NCI-H345 (cell line): ENCODE data around the gene SLC38A6.
A peak's percentile ranks its signal among the peaks of the same experiment; 100 is the strongest.

Experiments used
- DNase-seq: peaks from one replicate; lab custom pipeline; 2025; lab: John Stamatoyannopoulos, UW

SLC38A6 gene

GRCh38 chr14:60980811-60981632 is at the start of gene SLC38A6, which contains the start of gene TRMT5:
SLC38A6 (plus strand) TSS chr14:60981245; CDS start chr14:60981278, 33 bp downstream.
TRMT5 (minus strand) TSS chr14:60981079; CDS start chr14:60980973, 106 bp downstream.
- DNase-seq = peak; percentile 95

DNA sequence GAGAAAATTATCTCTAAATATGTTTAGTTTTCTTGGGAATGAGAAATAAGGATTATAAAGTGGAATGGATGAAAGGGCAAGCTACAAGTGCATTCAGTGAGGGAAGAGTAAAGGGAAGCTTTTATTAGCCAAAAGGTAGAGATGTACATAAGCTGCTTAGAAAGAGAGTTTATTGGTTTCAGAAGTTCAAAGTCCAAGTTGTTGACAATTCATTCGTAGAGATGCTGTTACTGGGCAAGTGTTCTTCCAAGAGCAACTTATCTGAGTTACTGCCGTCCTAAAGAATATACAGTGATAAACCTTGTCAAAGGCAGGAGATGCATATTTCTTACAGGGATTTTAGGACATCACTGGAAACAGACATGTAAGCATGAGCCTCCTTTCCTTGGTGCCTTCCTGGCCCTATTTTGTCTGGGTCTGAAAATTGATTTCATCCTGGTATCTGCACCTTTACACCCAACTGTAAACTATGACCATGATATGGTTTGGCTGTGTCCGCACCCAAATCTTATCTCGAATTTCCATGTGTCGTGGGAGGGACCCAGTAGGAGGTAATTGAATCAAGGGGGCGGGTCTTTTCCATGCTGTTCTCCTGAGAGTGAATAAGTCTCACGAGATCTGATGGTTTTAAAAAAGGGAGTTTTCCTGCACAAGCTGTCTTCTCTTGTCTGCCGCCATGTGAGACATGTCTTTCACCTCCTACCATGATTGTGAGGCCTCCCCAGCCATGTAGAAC is 47.0 kb upstream of the SLC38A6 start:
- DNase-seq = no peak

GRCh38 chr14:60935319-60935718 is 45.7 kb upstream of the SLC38A6 start:
- no peak for DNase-seq

DNA sequence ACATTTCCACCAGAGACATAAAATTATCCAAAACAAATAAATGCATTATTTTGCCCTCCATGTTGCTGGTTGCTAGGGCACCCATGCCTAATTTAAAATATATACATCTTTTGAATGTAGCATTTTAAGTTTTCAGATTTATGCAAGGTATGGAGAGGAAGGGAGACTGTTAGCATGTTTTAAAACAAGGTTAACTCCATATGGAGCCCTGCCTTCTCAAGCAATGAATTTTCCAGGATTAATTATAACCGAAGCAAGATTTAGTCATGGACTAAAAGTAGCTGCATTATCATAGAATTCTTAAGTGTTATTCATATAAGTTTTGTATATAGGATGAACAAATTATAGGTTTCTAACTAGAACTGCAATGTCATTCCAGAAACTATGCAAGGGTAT is 37.4 kb upstream of the SLC38A6 start:
- DNase-seq = no peak

DNA sequence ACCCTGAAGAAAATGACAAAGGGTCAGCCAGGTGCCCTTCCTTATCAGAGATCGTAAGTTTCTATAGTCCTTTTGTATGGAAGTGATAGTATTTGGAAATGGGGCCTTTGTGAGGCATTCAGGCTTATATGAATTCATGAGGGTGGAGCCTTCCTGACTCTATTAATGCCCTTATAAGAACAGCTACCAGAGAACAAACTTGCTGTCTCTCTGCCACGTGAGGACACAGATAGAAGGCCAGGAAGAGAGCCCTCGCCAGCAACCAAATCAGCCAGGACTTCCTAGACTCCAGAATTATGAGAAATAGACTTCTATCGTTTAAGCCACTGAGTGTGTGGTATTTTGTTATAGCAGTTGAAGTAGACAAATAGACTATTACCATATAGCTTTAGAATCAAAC is 36.8 kb upstream of the SLC38A6 start:
- no peak for DNase-seq

- DNase-seq = no peak
These were observed 35.1 kb upstream of the SLC38A6 start for GRCh38 chr14:60945984-60946383.

DNA sequence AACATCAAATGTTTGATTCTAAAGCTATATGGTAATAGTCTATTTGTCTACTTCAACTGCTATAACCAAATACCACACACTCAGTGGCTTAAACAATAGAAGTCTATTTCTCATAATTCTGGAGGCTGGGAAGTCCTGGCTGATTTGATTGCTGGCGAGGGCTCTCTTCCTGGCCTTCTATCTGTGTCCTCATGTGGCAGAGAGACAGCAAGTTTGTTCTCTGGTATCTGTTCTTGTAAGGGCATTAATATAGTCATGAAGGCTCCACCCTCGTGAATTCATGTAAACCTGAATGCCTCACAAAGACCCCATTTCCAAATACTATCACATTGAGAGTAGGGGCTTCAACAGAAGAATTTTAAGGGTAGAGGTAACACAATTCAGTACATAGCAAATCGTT is 34.3 kb upstream of the SLC38A6 start:
- no peak for DNase-seq

DNA sequence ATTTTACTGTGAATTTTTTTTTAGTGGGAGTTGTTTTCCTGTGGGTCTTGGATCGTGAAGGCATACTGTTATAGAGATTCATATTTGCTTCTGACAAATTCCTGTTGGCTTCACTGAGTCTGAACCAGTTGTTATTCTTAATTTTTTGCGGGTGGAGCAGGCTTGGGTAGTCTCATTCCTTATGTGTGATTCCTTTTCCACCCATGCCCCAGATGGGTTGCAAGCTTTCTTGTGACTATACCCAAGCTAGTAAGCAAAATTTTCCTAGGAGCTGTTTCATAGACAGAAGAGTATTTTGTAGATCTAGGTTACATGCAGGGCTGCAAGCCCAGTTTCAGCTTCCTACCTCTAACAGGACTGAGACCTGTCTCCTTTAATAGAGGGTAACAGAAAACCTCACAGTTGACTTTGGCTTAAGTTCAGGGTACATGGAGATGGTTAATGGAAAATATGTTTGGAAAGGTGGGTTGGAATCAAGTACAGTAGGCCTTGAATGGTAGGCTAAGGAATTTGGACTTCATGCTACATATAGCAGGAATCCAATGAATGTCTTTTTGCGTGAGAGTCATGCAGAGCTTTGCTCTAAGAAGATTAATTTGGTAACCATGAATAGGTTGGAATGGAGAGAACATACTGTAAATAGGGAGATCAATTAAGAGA is 29.1 kb upstream of the SLC38A6 start:
- DNase-seq = no peak

- DNase-seq = no peak
These were observed 24.8 kb upstream of the SLC38A6 start for GRCh38 chr14:60956202-60956601.

DNA sequence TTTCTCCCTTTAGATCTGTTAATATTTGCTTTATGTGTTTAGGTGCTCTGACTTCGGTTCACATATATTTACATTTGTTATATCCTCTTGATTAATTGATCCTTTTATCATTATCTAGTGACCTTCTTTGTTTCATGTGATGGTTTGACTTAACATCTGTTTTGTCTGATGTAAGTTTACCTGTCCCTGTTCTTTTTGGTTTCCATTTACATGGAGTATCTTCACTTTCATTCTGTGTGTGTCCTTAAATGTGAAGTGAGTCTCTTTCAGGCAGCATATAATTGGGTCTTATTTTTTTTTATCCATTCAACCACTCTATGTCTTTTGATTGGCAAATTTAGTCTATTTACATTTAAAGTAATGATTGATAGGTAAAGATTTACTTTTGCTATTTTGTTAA is 24.4 kb upstream of the SLC38A6 start:
- no peak for DNase-seq

- DNase-seq = no peak
These were observed 22.9 kb upstream of the SLC38A6 start for GRCh38 chr14:60958146-60958545.

DNA sequence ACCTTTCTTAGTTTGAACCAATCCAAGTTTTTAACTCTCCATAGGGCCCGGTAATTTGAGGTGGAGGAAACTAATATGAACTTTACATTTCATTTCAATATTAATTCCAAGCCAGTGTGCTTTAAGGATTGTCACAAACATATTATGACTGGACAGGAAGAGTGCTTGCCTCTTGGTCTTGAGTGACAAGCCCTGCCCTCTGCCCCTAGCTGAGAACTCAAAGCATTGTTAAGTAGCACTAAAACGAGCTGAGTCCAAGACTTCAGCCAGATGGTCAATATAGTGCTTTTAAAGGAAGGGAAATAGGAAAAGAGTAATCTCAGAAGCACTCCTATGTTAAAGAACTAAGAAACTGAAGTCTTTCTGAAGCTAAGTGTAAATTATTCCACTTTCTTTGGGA is 17.3 kb upstream of the SLC38A6 start:
- DNase-seq = no peak

DNA sequence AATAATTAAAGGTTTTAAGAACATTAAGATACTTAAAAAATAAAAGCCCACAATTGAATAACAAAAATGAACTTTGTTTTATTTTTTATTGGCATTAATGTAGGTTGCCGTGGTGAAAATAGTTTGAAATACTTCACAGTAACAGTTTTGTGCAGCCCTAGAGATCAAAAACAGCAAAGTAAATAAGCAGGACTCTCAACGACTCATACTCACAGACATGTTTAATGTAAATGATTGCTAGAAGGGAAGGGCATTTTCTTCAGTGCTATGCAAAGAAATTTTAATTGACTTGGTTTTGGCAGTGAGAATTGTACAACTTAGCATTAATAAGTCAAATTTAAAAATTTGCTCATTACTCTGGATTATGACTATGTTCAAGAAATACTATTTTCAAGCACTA is 16.1 kb upstream of the SLC38A6 start:
- no peak for DNase-seq

- no peak for DNase-seq
These were observed 15.6 kb upstream of the SLC38A6 start for GRCh38 chr14:60965402-60965801.

GRCh38 chr14:60968099-60968498 is 12.9 kb upstream of the SLC38A6 start:
- DNase-seq = no peak

DNA sequence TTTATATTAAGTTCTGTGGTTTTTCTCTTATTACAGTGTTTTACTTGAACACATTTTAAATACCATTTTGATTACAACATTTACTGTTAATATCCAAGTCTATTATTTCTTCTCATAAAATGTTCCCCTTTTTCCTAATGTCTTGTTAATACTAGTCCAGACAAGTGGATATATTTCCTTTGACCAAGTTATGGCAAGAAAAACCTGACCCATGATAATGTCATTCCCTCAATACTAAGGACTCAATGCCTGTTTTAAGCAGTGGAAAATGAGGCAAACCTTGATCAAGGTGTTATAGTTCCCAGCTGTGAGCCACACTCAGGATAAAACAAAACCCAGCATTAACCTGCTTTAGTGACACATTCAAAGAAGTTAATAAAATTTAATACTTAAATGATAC is 12.4 kb upstream of the SLC38A6 start:
- no peak for DNase-seq

- DNase-seq = no peak
These were observed 10.9 kb upstream of the SLC38A6 start for GRCh38 chr14:60970146-60970545.

- no peak for DNase-seq
These were observed 9.8 kb upstream of the SLC38A6 start for GRCh38 chr14:60971271-60971670.

GRCh38 chr14:60972295-60972694 is 8.8 kb upstream of the SLC38A6 start:
- DNase-seq = no peak

DNA sequence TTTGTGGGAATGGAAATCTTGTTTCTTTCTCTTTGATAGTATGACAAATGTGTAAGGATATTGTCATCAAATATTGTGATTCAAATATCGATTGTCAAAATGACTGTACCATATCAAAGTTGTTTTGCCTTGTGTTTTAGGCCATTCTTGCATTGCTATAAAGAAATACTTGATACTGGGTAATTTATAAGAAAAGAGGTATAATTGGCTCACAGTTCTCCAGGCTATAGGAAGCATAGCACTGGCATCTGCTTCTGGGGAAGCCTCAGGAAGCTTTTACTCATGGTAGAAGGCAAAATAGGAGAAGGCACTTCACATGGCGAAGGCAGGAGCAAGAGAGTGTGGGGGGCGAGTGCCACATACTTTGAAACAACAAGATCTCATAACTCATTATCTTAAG is 8.0 kb upstream of the SLC38A6 start:
- DNase-seq = no peak

DNA sequence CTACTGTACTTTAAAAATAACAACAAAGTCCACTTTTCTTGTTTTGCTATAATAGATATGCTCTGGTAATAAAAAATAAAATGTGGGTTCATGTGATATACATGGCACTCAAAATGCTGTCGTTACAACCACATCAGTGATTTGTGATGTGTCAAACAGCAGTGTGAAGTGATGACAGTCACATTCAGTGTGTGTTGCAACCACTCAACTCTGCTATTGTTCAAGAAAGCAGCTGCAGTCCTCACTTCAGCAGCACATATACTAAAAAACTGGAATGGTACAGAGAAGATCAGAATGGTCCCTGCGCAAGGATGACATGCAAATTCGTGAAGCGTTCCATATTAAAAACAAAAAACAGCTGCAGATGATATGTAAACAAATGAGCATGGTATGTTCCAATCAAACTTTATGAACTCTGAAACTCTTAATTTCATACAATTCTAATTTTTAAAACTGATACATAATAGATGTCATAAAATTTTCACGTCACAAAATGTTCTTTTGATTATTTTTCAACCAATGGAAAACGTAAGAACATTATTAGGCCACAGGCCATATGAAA is 6.9 kb upstream of the SLC38A6 start:
- DNase-seq = peak; percentile 10

DNA sequence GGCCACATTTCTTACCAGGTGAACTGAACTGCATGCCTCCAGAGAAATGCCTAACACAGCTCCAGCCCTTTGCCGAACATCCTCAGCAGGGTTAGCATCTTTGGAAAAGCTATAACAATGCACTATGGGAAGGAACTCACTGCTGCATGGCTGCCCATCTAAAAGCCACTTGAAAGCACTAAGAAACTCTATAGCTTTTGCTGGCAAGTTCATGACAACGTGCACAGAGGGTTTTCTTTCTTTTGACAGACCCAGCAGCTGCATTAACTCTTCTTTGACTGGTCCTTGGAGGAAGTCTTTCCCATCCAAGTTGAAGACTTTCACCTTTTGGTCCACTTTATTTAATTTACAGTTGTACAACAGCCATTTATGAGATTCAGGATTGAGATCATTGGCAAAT is 5.5 kb upstream of the SLC38A6 start:
- no peak for DNase-seq

GRCh38 chr14:60977847-60978246 is 3.2 kb upstream of the SLC38A6 start:
- peak; percentile 5 for DNase-seq
